Activated CD4-positive, alpha-beta T cell treated with anti-CD3 and anti-CD28 coated beads for 36 hours (primary cell): Measurements from ENCODE around the gene SHC4. TPM values are rescaled to one million over a fixed set of nuclear protein-coding genes. Genes with fewer than 3 reads are reported as not detected.
A peak's percentile ranks its signal among the peaks of the same experiment; 100 is the strongest.
"Not testable (repeated sequence)": the region's sequence is repeated elsewhere in the genome, so short reads cannot be mapped to it uniquely, and the experiment has no call there.

ENCODE experiments used
- ATAC-seq: fragments of 200-7000 bp; cut with Tn5 transposase; one replicate; pipeline ENCODE4 v1.10.0; 2021; ENCODE audit warnings: mild to moderate bottlenecking, moderate library complexity
- CTCF ChIA-PET: fragments of 350-600 bp; sonication (Branson Sonifier 250); formaldehyde crosslinking; loops from one replicate; lab custom pipeline; 2021; ENCODE audit warnings: antibody characterized with exemption; lab: Charles Lee
- POLR2A ChIA-PET: fragments of 350-600 bp; sonication (Branson Sonifier 250); formaldehyde crosslinking; loops from one replicate; lab custom pipeline; 2021; ENCODE audit warnings: antibody characterized with exemption, inconsistent platforms; lab: Charles Lee
- DNase-seq: peaks from one replicate; pipeline ENCODE4 v3.0.0-alpha.2; 2020
- H3K27ac Mint-ChIP-seq: one replicate; pipeline ENCODE4 v1.8.0; 2021; ENCODE audit warnings: mixed read lengths
- H3K27me3 Mint-ChIP-seq: one replicate; pipeline ENCODE4 v1.8.0; 2021; ENCODE audit warnings: mixed read lengths
- H3K36me3 Mint-ChIP-seq: one replicate; pipeline ENCODE4 v1.8.0; 2021; ENCODE audit warnings: low read depth, mixed read lengths
- H3K4me1 Mint-ChIP-seq: one replicate; pipeline ENCODE4 v1.8.0; 2021; ENCODE audit warnings: mixed read lengths
- H3K4me3 Mint-ChIP-seq: one replicate; pipeline ENCODE4 v1.8.0; 2021; ENCODE audit warnings: mild to moderate bottlenecking, moderate library complexity, mixed read lengths
- H3K9me3 Mint-ChIP-seq: one replicate; pipeline ENCODE4 v1.8.0; 2021; ENCODE audit warnings: low read depth, mixed read lengths
- intact Hi-C, 2 experiments: fragments of 100-400 bp; cut with DNase I in 1 of 2; cut with micrococcal nuclease in 1 of 2; formaldehyde crosslinking; loops; one replicate each; pipeline versions ENCODE4 v1.14.2 to v1.15.1; 2022 to 2024; cut with DNase I, micrococcal nuclease
- total RNA-seq, 2 experiments: library from RNA; stranded (reverse); gene quantifications; one replicate each; pipeline ENCODE4 v1.2.3, GENCODE V29; 2021

SHC4 gene
- total RNA-seq, 2 experiments from 2014 or later = 1.4 TPM

DNA sequence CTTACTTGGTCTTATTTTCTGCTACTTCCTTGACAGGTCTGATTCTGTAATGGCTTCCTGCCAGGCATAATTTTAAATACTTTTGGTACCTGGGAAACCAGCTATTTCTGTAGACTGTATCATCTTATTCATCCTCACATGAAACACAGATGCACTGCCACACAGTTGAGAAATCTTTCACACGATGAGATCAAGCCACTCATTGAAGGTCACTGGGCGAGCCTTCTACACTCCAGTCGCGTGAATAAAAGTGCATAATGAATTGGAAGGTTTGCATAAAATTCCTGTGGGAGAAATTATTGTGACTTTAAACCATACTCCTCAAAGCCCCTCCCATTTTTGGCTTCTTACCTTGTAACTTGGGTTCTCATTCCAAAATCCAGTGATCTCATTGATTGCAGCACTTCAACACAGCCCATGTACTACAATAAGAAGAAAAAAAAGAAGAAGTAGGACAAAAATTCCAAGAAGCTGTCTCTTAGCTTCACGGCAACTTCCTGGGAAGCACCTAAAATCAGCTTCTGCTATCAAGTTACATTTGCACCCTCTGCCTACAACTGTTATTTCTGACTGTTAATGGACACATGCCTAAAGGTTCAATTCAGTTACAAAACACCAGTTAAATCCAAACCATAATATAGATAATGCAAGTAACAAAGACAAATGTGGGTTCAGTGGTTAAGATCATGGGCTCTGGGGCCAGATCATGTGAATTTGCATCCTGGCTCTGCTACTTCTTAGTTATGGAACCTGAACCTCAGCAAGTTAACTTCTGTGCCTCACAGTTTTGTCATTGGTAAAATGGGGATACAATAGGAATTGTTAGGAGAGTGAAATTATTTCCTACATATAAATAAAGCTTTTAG, 39.0 kb downstream of the SHC4 start:
- POLR2A ChIA-PET = interaction anchor here (0.7 to 1.3 kb wide), 2 partner anchors 39 to 51 kb away, joined by 3 read pairs; no protein-coding TSS in a partner anchor
- peaks cover 51% of the 10 kb centered on the region for H3K4me1 Mint-ChIP-seq
- intact Hi-C loops = loop anchor here (5.0 kb wide), 4 partner anchors 43 to 1338 kb away; partner anchors contain the start of gene EID1 (in 1 of the 2)
- H3K27ac Mint-ChIP-seq = peak overlapping the region; percentile 65
- no peak overlapping the region for H3K4me3 Mint-ChIP-seq
- H3K36me3 Mint-ChIP-seq = peaks cover 2% of the 10 kb centered on the region
- no peak for DNase-seq
- no peaks in the 10 kb centered on the region for H3K9me3 Mint-ChIP-seq
- CTCF ChIA-PET = interaction anchor here (0.5 to 1.6 kb wide), 3 partner anchors 35 to 257 kb away, joined by 3 to 6 read pairs (median 3); no protein-coding TSS in a partner anchor
- ATAC-seq = no peak
- H3K27me3 Mint-ChIP-seq = peaks cover 22% of the 10 kb centered on the region

DNA sequence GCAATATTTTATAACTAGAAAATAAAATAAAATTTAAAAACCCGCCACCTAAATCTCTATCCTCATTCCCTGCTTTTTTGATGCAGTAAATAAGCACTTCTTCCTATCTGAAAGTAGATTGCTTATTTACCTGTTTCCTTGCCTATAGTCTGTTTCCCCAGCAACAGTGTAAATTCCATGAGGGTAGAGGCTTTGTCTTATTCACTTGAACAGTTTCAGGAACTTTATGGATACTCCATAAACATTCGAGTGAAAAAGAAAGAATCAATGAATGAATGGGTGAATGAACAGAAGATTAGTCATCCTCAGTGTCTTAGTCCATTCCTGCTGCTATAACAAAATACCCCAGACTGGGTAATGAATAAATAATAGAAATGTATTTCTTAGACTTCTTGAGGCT, 41.7 kb downstream of the SHC4 start:
- H3K4me1 Mint-ChIP-seq = peaks cover 28% of the 10 kb centered on the region
- peaks cover 2% of the 10 kb centered on the region for H3K36me3 Mint-ChIP-seq
- peaks cover 33% of the 10 kb centered on the region for H3K27me3 Mint-ChIP-seq
- ChIA-PET CTCF (no interaction called here), POLR2A (no interaction called here)
- H3K27ac Mint-ChIP-seq = no peak overlapping the region
- DNase-seq (no peak), ATAC-seq (no peak)
- H3K9me3 Mint-ChIP-seq = no peaks in the 10 kb centered on the region
- no peak overlapping the region for H3K4me3 Mint-ChIP-seq
- intact Hi-C loops = loop anchor here in 1 of 2 experiments (2.0 kb wide), 1 partner anchor 15 kb away; no protein-coding TSS in a partner anchor

DNA sequence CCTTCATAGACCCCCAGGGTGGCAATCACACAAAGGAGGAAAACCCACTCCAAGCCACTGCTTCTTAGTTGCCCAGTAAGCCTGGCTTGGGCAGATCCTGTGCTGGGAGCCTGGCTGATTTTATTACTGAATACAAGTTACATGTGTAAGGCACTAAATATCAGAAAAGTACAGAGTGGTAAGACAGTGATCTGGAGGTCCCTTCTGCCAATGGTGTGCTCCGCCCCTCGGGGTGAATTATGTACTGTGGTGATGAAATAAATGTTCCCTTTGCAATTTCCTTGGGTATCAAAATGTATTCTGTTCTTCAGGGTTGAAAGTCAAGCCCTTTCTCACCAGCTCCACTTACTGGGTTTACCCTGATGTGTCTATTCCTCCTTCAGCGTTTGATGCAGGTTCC, 47.0 kb downstream of the SHC4 start:
- Mint-ChIP-seq H3K4me1 (peaks cover 3% of the 10 kb centered on the region), H3K9me3 (no peaks in the 10 kb centered on the region), H3K4me3 (no peak overlapping the region), H3K36me3 (no peaks in the 10 kb centered on the region), H3K27ac (no peak overlapping the region), H3K27me3 (peaks cover 28% of the 10 kb centered on the region)
- ATAC-seq (no peak), DNase-seq (no peak)
- intact Hi-C loops = no loop called here
- POLR2A ChIA-PET = interaction anchor here (0.6 kb wide), 1 partner anchor 616 kb away, joined by 4 read pairs; no protein-coding TSS in a partner anchor
- CTCF ChIA-PET = interaction anchor here (1.1 kb wide), 2 partner anchors 11 to 506 kb away, joined by 3 to 4 read pairs; no protein-coding TSS in a partner anchor

DNA sequence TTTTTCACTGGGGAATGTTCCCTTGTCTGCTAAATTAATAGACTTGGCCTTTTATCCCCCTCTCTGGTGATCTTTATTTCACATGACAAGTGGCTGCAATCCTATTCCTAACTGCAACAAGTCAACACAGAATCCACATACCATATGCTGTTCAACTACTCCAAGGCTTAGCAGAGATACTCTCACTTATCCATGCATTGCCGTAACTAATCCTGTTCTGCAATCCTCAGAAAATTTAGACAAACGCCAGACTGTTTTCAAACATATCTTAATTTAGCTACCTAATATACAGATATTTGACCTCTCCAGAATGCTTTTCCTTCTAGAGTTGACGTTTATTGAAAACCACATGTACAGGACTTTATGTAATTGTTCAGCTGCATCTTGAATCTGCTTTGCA, 47.9 kb downstream of the SHC4 start:
- ATAC-seq (no peak), DNase-seq (no peak)
- Mint-ChIP-seq H3K9me3 (no peaks in the 10 kb centered on the region), H3K4me1 (peaks cover 3% of the 10 kb centered on the region), H3K27me3 (peaks cover 26% of the 10 kb centered on the region), H3K27ac (no peak overlapping the region), H3K4me3 (no peak overlapping the region), H3K36me3 (no peaks in the 10 kb centered on the region)
- CTCF ChIA-PET = interaction anchor here (1.1 kb wide), 2 partner anchors 10 to 506 kb away, joined by 3 to 4 read pairs; no protein-coding TSS in a partner anchor
- intact Hi-C loops = no loop called here
- POLR2A ChIA-PET = no interaction called here

DNA sequence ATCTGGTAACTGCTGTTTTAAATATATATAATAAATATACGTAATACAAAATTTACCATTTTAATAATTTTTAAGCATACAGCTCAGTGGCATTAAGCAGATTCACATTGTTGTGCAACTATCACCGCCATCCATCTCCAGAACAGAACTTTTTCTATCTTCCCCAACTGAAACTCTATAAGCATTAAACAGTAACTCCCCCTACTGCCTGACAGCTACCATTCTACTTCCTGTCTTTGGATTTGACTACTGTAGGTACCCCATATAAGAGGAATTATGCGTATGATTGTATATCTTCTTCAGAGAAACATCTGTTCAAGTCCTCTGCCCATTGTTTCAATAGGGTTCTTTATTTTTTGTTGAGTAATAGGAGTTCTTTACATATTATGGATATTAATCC, 49.0 kb downstream of the SHC4 start:
- no peaks in the 10 kb centered on the region for H3K9me3 Mint-ChIP-seq
- POLR2A ChIA-PET = no interaction called here

DNA sequence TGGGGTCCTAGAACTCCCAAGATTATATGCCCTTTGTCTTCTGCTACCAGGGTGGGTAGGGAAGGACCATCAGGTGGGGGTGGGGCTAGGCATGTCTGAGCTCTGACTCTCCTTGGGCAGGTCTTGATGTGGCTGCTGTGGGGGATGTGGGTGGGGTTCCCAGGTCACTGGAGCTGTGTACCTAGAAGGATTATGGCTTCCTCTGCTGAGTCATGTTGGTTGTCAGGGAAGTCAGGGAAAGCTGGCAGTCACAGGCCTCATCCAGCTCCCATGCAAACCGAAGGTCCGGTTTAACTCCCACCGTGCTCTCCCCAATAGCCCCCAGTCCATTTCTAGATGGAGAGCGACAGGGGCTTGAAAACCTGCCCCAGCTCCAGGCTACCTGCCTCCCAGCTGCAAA, 50.6 kb downstream of the SHC4 start:
- intact Hi-C loops = no loop called here
- Mint-ChIP-seq H3K4me3 (no peak overlapping the region), H3K27me3 (peaks cover 18% of the 10 kb centered on the region), H3K36me3 (no peaks in the 10 kb centered on the region), H3K9me3 (no peaks in the 10 kb centered on the region), H3K27ac (no peak overlapping the region), H3K4me1 (peaks cover under 1% of the 10 kb centered on the region)
- no peak for DNase-seq
- POLR2A ChIA-PET = no interaction called here
- CTCF ChIA-PET = no interaction called here
- ATAC-seq = no peak

More for the DNA sequence above, 49.0 kb downstream of the SHC4 start:
- Mint-ChIP-seq H3K4me3 (no peak overlapping the region), H3K4me1 (peaks cover 3% of the 10 kb centered on the region), H3K27me3 (peaks cover 25% of the 10 kb centered on the region), H3K36me3 (no peaks in the 10 kb centered on the region), H3K27ac (no peak overlapping the region)
- DNase-seq (no peak), ATAC-seq (no peak)
- CTCF ChIA-PET = no interaction called here
- intact Hi-C loops = no loop called here

DNA sequence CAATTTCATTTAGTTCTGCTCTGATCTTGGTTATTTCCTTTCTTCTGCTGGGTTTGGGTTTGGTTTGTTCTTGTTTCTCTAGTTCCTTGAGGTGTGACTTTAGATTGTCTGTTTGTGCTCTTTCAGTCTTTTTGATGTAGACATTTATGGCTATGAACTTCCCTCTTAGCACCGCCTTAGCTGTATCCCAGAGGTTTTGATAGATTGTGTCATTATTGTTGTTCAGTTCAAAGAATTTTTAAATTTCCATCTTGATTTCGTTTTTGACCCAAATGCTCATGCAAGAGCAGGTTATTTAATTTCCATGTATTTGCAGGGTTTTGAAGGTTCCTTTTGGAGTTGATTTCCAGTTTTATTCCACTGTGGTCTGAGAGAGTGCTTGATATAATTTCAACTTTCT, 53.2 kb downstream of the SHC4 start:
- H3K27me3 Mint-ChIP-seq, DNase-seq, ATAC-seq, H3K27ac Mint-ChIP-seq, intact Hi-C loops, H3K4me3 Mint-ChIP-seq, POLR2A ChIA-PET, H3K36me3 Mint-ChIP-seq, CTCF ChIA-PET, H3K9me3 Mint-ChIP-seq: not testable (repeated sequence)
- peaks cover 12% of the 10 kb centered on the region for H3K4me1 Mint-ChIP-seq

DNA sequence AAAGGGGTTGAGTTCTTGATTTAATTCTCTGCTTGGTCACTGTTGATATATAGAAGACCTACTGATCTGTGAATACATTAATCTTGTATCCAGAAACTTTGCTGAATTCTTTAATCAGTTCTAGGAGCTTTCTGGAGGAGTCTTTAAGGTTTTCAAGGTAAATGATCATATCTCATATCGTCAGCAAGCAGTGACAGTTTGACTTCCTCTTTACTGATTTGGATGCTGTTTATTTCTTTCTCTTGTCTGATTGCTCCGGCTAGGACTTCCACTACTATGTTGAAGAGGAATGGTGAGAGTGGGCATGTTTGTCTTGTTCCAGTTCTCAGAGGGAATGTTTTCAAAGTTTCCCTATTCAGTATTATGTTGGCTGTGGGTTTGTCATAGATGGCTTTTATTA, 54.4 kb downstream of the SHC4 start:
- H3K36me3 Mint-ChIP-seq, intact Hi-C loops, H3K4me3 Mint-ChIP-seq, ATAC-seq, H3K9me3 Mint-ChIP-seq, H3K27ac Mint-ChIP-seq, DNase-seq, CTCF ChIA-PET, H3K27me3 Mint-ChIP-seq, POLR2A ChIA-PET: not testable (repeated sequence)
- H3K4me1 Mint-ChIP-seq = peaks cover 19% of the 10 kb centered on the region

DNA sequence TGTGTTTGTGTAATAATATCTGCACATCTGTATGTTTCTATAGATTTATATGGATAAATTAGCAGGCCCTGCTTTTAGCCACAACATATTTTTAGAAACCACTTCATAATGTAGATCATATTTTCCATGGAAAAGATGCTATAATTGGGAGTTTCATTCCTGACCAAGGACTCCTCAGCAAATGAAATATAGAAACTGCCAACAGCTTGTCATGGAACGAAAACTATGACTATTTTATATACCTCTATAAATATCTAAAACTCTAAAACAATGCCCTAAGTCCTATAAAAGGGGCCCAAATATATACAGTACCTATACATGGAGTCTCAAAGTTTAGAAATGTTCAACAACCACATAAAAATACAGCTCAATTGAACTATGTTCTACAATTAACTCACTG, 57.9 kb downstream of the SHC4 start:
- no peak overlapping the region for H3K4me3 Mint-ChIP-seq
- H3K27me3 Mint-ChIP-seq = peaks cover 3% of the 10 kb centered on the region
- no peak overlapping the region for H3K27ac Mint-ChIP-seq
- DNase-seq (no peak), ATAC-seq (peak; percentile 39)
- no peaks in the 10 kb centered on the region for H3K36me3 Mint-ChIP-seq
- no peaks in the 10 kb centered on the region for H3K9me3 Mint-ChIP-seq
- CTCF ChIA-PET = interaction anchor here (0.6 to 2.3 kb wide), 4 partner anchors 9 to 134 kb away, joined by 3 to 11 read pairs (median 4); no protein-coding TSS in a partner anchor
- POLR2A ChIA-PET = no interaction called here
- H3K4me1 Mint-ChIP-seq = peaks cover 19% of the 10 kb centered on the region
- intact Hi-C loops = loop anchor here in 1 of 2 experiments (2.0 kb wide), 1 partner anchor 17 kb away; no protein-coding TSS in a partner anchor

DNA sequence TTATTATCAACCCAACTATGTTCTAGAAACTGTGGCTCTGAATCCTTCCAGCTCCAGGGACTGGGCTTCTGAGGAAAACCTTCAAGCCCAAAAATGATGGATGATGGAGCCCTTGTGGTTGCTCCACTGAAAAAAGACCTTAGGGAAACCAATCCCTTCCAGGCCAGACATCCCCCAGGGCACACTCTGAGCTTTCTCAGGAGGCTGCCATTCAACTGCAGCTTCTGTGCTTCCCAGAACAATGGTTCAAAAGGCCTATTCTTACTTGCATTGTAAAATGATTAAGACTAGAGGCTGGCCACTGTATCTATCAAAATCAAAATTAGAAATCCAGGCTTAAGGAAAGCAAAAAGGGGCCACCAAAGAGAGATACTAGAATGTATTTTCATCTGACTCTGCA, 58.5 kb downstream of the SHC4 start:
- Mint-ChIP-seq H3K27me3 (peaks cover 3% of the 10 kb centered on the region), H3K9me3 (no peaks in the 10 kb centered on the region), H3K4me3 (no peak overlapping the region), H3K27ac (peak overlapping the region; percentile 29), H3K36me3 (no peaks in the 10 kb centered on the region), H3K4me1 (peaks cover 19% of the 10 kb centered on the region)
- ChIA-PET CTCF (interaction anchor here (0.6 to 2.3 kb wide), 4 partner anchors 9 to 135 kb away, joined by 3 to 11 read pairs (median 3); no protein-coding TSS in a partner anchor), POLR2A (no interaction called here)
- ATAC-seq (no peak), DNase-seq (no peak)
- intact Hi-C loops = no loop called here

DNA sequence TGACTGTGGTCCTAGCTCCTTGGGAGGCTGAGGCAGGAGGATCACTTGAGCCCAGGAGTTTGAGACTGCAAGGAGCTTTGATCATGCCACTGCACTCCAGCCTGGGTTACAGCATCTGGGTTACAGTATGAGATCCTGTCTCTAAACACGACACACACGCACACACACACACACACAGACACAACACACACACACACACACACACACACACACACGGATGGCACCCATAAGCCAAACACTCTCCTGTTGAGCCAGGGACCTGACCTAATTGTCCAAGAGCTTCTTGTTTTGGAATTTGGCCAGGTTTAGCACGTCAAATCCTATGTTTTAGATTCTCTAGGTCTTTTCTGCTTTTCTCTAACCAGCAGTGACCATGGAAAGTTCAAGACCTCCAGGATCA, 59.0 kb downstream of the SHC4 start:
- Mint-ChIP-seq H3K4me3 (no peak overlapping the region), H3K36me3 (no peaks in the 10 kb centered on the region), H3K27ac (peak overlapping the region; percentile 29), H3K9me3 (no peaks in the 10 kb centered on the region), H3K4me1 (peaks cover 19% of the 10 kb centered on the region), H3K27me3 (peaks cover 2% of the 10 kb centered on the region)
- ATAC-seq (no peak), DNase-seq (no peak)
- POLR2A ChIA-PET = no interaction called here
- CTCF ChIA-PET = interaction anchor here (2.3 kb wide), 1 partner anchor 71 kb away, joined by 11 read pairs; no protein-coding TSS in a partner anchor
- intact Hi-C loops = no loop called here
